A673 (cell line): ENCODE measurements around the gene MBTPS1. TPM values are rescaled to one million over a fixed set of nuclear protein-coding genes. Genes with fewer than 3 reads are reported as not detected.

Source experiments
- BruUV-seq: library from RNA; stranded (reverse); fragments of 400-500 nt; replicated peaks from 2 replicates; lab custom pipeline; 2021; lab: Mats Ljungman, UMichigan
- CTCF ChIA-PET: fragments of 300-600 bp; sonication (Branson Sonifier 250); formaldehyde crosslinking; loops from one replicate; lab custom pipeline; 2022; ENCODE audit warnings: antibody characterized with exemption; lab: Charles Lee
- POLR2A ChIA-PET: fragments of 300-600 bp; sonication (Branson Sonifier 250); formaldehyde crosslinking; loops from one replicate; lab custom pipeline; 2022; ENCODE audit warnings: antibody characterized with exemption; ENCODE audit not compliant: low non-redundant PET; lab: Charles Lee
- DNase-seq: peaks from one replicate; pipeline ENCODE4 v3.0.0-alpha.2; 2015; ENCODE audit warnings: low spot score
- H3K27ac ChIP-seq: fragments of 200-600 bp; sonication (generic); 2 replicates; pipeline ENCODE4 v1.5.1; 2016; ENCODE audit warnings: mixed run types, low read depth, mild to moderate bottlenecking, mixed read lengths, antibody characterized with exemption, low read length; ENCODE audit not compliant: poor library complexity, severe bottlenecking
- H3K27me3 ChIP-seq: fragments of 200-600 bp; sonication (generic); replicated peaks from 2 replicates; pipeline ENCODE4 v1.6.1; 2017; ENCODE audit warnings: mixed run types, low read depth, mild to moderate bottlenecking, mixed read lengths, antibody characterized with exemption, low read length; ENCODE audit not compliant: insufficient read depth, poor library complexity
- H3K36me3 ChIP-seq: fragments of 200-600 bp; sonication (generic); 2 replicates; pipeline ENCODE4 v1.6.1; 2016; ENCODE audit warnings: mixed run types, mild to moderate bottlenecking, mixed read lengths, antibody characterized with exemption, low read length; ENCODE audit not compliant: insufficient read depth, poor library complexity, severe bottlenecking
- H3K4me1 ChIP-seq: fragments of 200-600 bp; sonication (generic); 2 replicates; pipeline ENCODE4 v1.6.1; 2017; ENCODE audit warnings: mixed run types, mild to moderate bottlenecking, mixed read lengths, antibody characterized with exemption, low read length; ENCODE audit not compliant: insufficient read depth, poor library complexity, severe bottlenecking
- H3K4me3 ChIP-seq: fragments of 200-600 bp; sonication (generic); 2 replicates; pipeline ENCODE4 v1.5.1; 2016; ENCODE audit warnings: low read depth, mixed run types, mild to moderate bottlenecking, mixed read lengths, low read length; ENCODE audit not compliant: poor library complexity, severe bottlenecking
- H3K9me3 ChIP-seq: fragments of 200-600 bp; sonication (generic); 2 replicates; pipeline ENCODE4 v1.6.1; 2016; ENCODE audit warnings: mixed run types, low read depth, mild to moderate bottlenecking, mixed read lengths, antibody characterized with exemption, low read length; ENCODE audit not compliant: poor library complexity, severe bottlenecking
- EZH2 ChIP-seq: fragments of 200-600 bp; sonication (generic); IDR thresholded peaks from 2 replicates; pipeline ENCODE4 v1.6.1; 2017; ENCODE audit warnings: borderline replicate concordance, low read depth, mild to moderate bottlenecking, mixed read lengths, antibody characterized with exemption, low read length; ENCODE audit not compliant: poor library complexity, severe bottlenecking
- intact Hi-C: fragments of 100-400 bp; cut with micrococcal nuclease; formaldehyde crosslinking; loops from one replicate; pipeline ENCODE4 v1.10.0; 2022; ENCODE audit not compliant: unreplicated experiment
- total RNA-seq: library from RNA; stranded (reverse); gene quantifications from 2 replicates; pipeline ENCODE4 v1.2.3, GENCODE V29; 2021
- TF ChIP-seq, protein P1 (sequence below): fragments of 300-800, 200-600 bp; sonication (generic); conservative IDR thresholded peaks from 2 replicates; pipeline ENCODE4 v1.5.1; 2017; ENCODE audit warnings: low read depth, mild to moderate bottlenecking, antibody characterized with exemption, low read length, moderate library complexity, mixed read lengths

The MBTPS1 gene
- total RNA-seq, 1 experiment from 2014 or later = 82.0 TPM

DNA sequence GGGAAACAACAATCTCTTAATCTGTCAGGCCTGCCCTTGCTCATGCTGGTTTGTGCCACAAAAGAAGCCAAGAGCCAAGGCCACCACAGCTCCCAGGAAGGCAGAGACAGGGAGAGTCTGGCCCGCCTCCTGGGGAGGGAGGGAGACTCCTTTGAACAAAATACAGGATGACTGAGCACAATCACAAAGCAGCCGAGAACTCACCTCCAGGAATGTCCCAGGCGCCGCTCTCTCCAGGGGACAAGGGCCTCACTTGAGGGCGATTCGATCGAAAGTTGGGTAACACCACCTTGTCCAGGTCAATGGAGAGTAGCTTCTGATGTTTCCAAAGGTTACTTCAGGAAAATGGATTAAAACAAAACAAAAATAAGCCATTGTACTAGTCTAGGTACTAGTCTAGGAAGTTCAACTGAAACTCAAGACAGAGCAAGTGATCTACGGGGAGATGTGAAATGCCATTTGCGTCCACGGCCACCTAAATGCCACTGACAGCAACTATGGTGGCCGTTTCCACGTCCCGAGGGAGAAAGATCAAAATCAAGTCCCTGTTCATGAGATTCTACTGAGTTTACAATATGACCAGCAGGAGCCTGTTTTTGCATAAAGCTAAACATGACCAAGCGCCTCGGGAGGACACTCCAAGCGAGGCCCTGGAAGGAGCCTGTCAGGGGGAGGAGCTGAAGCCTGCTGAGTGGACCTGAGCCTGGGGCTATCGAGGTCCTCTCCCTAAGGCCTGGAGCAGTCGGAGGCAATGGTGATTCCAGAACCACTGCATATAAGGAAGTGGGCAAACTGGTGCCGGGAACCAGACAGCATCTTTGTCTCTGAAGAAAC, 60.7 kb downstream of the MBTPS1 start:
- peaks cover 32% of the 10 kb centered on the region for H3K36me3 ChIP-seq
- no peak for DNase-seq
- no peak for TF ChIP-seq EZH2
- TF ChIP-seq, protein P1, sequence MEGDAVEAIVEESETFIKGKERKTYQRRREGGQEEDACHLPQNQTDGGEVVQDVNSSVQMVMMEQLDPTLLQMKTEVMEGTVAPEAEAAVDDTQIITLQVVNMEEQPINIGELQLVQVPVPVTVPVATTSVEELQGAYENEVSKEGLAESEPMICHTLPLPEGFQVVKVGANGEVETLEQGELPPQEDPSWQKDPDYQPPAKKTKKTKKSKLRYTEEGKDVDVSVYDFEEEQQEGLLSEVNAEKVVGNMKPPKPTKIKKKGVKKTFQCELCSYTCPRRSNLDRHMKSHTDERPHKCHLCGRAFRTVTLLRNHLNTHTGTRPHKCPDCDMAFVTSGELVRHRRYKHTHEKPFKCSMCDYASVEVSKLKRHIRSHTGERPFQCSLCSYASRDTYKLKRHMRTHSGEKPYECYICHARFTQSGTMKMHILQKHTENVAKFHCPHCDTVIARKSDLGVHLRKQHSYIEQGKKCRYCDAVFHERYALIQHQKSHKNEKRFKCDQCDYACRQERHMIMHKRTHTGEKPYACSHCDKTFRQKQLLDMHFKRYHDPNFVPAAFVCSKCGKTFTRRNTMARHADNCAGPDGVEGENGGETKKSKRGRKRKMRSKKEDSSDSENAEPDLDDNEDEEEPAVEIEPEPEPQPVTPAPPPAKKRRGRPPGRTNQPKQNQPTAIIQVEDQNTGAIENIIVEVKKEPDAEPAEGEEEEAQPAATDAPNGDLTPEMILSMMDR = no peak
- H3K9me3 ChIP-seq = no peaks in the 10 kb centered on the region
- H3K27ac ChIP-seq = peak overlapping the region; percentile 16
- intact Hi-C loops = no loop called here
- no TSS peak for BruUV-seq
- CTCF ChIA-PET = no interaction called here
- no peak overlapping the region for H3K4me3 ChIP-seq
- POLR2A ChIA-PET = no interaction called here
- H3K4me1 ChIP-seq = no peaks in the 10 kb centered on the region
- H3K27me3 ChIP-seq = no peaks in the 10 kb centered on the region

DNA sequence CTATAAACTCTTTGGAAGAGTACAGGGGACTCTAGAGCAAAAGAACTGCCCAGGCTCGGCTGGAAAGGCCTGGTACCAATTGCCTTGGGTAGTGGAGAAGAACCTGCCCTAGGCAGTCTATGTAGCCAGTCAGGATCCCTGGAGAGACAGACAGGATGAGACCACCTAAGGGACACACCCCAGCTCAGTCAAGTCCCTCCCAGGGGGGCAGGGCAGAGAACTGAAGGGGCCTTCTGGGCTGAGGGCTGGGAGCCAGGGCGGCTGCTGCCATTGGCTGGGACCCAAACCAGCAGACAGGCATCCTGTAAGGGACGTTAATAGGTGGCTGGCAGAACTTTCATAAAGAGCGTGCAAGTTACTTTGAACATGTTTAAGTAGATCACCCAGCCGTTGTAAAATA, 61.4 kb downstream of the MBTPS1 start:
- intact Hi-C loops = no loop called here
- no peak overlapping the region for H3K4me3 ChIP-seq
- no peak overlapping the region for H3K27ac ChIP-seq
- ChIA-PET POLR2A (interaction anchor here (0.6 kb wide), 1 partner anchor 29 kb away, joined by 4 read pairs; no protein-coding TSS in a partner anchor), CTCF (no interaction called here)
- TF ChIP-seq, protein P1 = no peak
- no peak for TF ChIP-seq EZH2
- no peak for DNase-seq
- peaks cover 29% of the 10 kb centered on the region for H3K36me3 ChIP-seq
- no peaks in the 10 kb centered on the region for H3K4me1 ChIP-seq
- BruUV-seq = no TSS peak
- H3K27me3 ChIP-seq = no peaks in the 10 kb centered on the region
- H3K9me3 ChIP-seq = no peaks in the 10 kb centered on the region

DNA sequence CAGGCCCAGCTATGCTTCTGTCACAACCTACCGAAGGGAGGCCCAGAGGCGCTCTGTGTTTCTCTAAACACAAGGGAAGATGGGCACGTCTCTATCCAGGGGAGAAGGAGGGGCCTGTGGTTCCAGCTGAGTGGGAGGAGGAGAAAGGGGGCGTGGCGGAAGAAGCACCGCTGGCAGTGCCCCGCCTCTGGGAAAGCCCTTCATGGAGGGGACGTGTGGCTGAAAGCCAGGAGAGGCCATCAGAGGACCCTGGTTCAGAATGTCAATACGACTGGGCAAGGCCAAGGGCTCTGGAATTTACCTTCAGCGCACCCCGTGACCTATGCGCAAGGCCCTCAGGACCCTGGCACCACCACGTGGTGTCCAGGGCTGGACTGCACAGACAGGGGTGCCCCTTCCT, 61.8 kb downstream of the MBTPS1 start:
- Histone ChIP-seq H3K27ac (no peak overlapping the region), H3K4me1 (no peaks in the 10 kb centered on the region), H3K4me3 (no peak overlapping the region), H3K36me3 (peaks cover 29% of the 10 kb centered on the region), H3K27me3 (no peaks in the 10 kb centered on the region), H3K9me3 (no peaks in the 10 kb centered on the region)
- no peak for TF ChIP-seq EZH2
- TF ChIP-seq, protein P1 = no peak
- ChIA-PET CTCF (no interaction called here), POLR2A (interaction anchor here (0.6 kb wide), 1 partner anchor 30 kb away, joined by 4 read pairs; no protein-coding TSS in a partner anchor)
- intact Hi-C loops = no loop called here
- no TSS peak for BruUV-seq
- DNase-seq = no peak
